GM21515 (cell line): ENCODE measurements around the gene MSH4.
"Not testable (repeated sequence)": the region's sequence is repeated elsewhere in the genome, so short reads cannot be mapped to it uniquely, and the experiment has no call there.

ENCODE experiments used
- ATAC-seq: cut with Tn5 transposase; IDR thresholded peaks from one replicate; pipeline ENCODE4 v1.9.1; 2021; ENCODE audit not compliant: unreplicated experiment

Gene MSH4

GRCh38 chr1:75922698-75923097 lies 126.0 kb downstream of the MSH4 start:
- no peak for ATAC-seq

- no peak for ATAC-seq
These were observed 135.6 kb downstream of the MSH4 start, which contains the start of gene ASB17 for GRCh38 chr1:75932304-75932703. Gene ASB17, minus strand, starts transcription at chr1:75932404. Its CDS starts 113 bp downstream, at chr1:75932291.

GRCh38 chr1:75937034-75937433 lies 140.4 kb downstream of the MSH4 start:
- ATAC-seq: no peak

GRCh38 chr1:75943037-75943436 lies 146.4 kb downstream of the MSH4 start:
- ATAC-seq: not testable (repeated sequence)

GRCh38 chr1:75950176-75950575 lies 153.5 kb downstream of the MSH4 start:
- no peak for ATAC-seq

- no peak for ATAC-seq
These were observed 155.3 kb downstream of the MSH4 start for GRCh38 chr1:75952016-75952415.

- no peak for ATAC-seq
These were observed 156.8 kb downstream of the MSH4 start for GRCh38 chr1:75953461-75953860.

GRCh38 chr1:75954586-75954985 lies 157.9 kb downstream of the MSH4 start:
- ATAC-seq: no peak
